Amniotic epithelial cell (primary cell): Measurements from ENCODE around the gene NR3C2.
A peak's percentile ranks its signal among the peaks of the same experiment; 100 is the strongest.
"Not testable (repeated sequence)": the region's sequence is repeated elsewhere in the genome, so short reads cannot be mapped to it uniquely, and the experiment has no call there.

ENCODE experiments used
- DNase-seq: peaks from one replicate; pipeline ENCODE4 v3.0.0-alpha.2; 2010; ENCODE audit warnings: low read depth

The NR3C2 gene

GRCh38 chr4:148162991-148163390 is 279.2 kb downstream of the NR3C2 start:
- peak; percentile 61 for DNase-seq

GRCh38 chr4:148162519-148162918 is 279.7 kb downstream of the NR3C2 start:
- no peak for DNase-seq

- no peak for DNase-seq
Observed at GRCh38 chr4:148161601-148162000, 280.6 kb downstream of the NR3C2 start.

GRCh38 chr4:148159793-148160192 is 282.4 kb downstream of the NR3C2 start:
- no peak for DNase-seq

GRCh38 chr4:148154769-148155168 is 287.4 kb downstream of the NR3C2 start:
- DNase-seq: no peak

GRCh38 chr4:148152868-148153625 is 289.2 kb downstream of the NR3C2 start:
- DNase-seq: peak; percentile 9

GRCh38 chr4:148151806-148152205 is 290.4 kb downstream of the NR3C2 start:
- DNase-seq: no peak

- no peak for DNase-seq
Observed at GRCh38 chr4:148145475-148145874, 296.7 kb downstream of the NR3C2 start.

GRCh38 chr4:148143174-148143573 is 299.0 kb downstream of the NR3C2 start:
- DNase-seq: no peak

GRCh38 chr4:148141501-148141900 is 300.7 kb downstream of the NR3C2 start:
- DNase-seq: no peak

- DNase-seq: no peak
Observed at GRCh38 chr4:148126825-148127224, 315.4 kb downstream of the NR3C2 start.

GRCh38 chr4:148124512-148124911 is 317.7 kb downstream of the NR3C2 start:
- DNase-seq: peak; percentile 24

- not testable (repeated sequence) for DNase-seq
Observed at GRCh38 chr4:148123161-148123560, 319.1 kb downstream of the NR3C2 start.

- DNase-seq: no peak
Observed at GRCh38 chr4:148120216-148120615, 322.0 kb downstream of the NR3C2 start.

GRCh38 chr4:148118633-148119032 is 323.6 kb downstream of the NR3C2 start:
- no peak for DNase-seq

GRCh38 chr4:148118179-148118578 is 324.0 kb downstream of the NR3C2 start:
- DNase-seq: no peak

- no peak for DNase-seq
Observed at GRCh38 chr4:148116969-148117368, 325.2 kb downstream of the NR3C2 start.

- peak; percentile 64 for DNase-seq
Observed at GRCh38 chr4:148116264-148116663, 325.9 kb downstream of the NR3C2 start.

GRCh38 chr4:148114436-148114835 is 327.8 kb downstream of the NR3C2 start:
- no peak for DNase-seq

GRCh38 chr4:148112231-148112982 is 329.8 kb downstream of the NR3C2 start:
- DNase-seq: peak; percentile 89

- DNase-seq: no peak
Observed at GRCh38 chr4:148110169-148110568, 332.0 kb downstream of the NR3C2 start.

GRCh38 chr4:148109216-148109615 is 333.0 kb downstream of the NR3C2 start:
- DNase-seq: no peak

GRCh38 chr4:148108766-148109165 is 333.4 kb downstream of the NR3C2 start:
- DNase-seq: no peak
